CD4-positive, CD25-positive, alpha-beta regulatory T cell (primary cell): ENCODE measurements around the gene DNAJC22. TPM values are rescaled to one million over a fixed set of nuclear protein-coding genes. Genes with fewer than 3 reads are reported as not detected.

Experiments
- ATAC-seq, 2 donors: fragments of 150-1000 bp; cut with Tn5 transposase; one replicate each; pipeline ENCODE4 v1.10.0; 2021; ENCODE audit warnings: low read depth in 2 of 2, moderate number of reproducible peaks in 2 of 2, moderate library complexity in 1 of 2
- DNase-seq, 3 donors: peaks; one replicate each; pipeline versions ENCODE4 v3.0.0 to v3.0.0-alpha.2; 2012 to 2022; ENCODE audit warnings: mixed read lengths in 1 of 3
- H3K27ac ChIP-seq: one replicate; pipeline ENCODE4 v1.7.0; 2013; ENCODE audit warnings: mild to moderate bottlenecking, low read length; ENCODE audit not compliant: insufficient read depth, poor library complexity, severe bottlenecking
- H3K27me3 ChIP-seq: one replicate; pipeline ENCODE4 v1.7.0; 2013; ENCODE audit warnings: low read length; ENCODE audit not compliant: control insufficient read depth, insufficient read depth
- H3K36me3 ChIP-seq: one replicate; pipeline ENCODE4 v1.7.0; 2013; ENCODE audit warnings: mild to moderate bottlenecking, low read length, moderate library complexity; ENCODE audit not compliant: control insufficient read depth, insufficient read depth
- H3K4me1 ChIP-seq: 2 replicates; pipeline ENCODE4 v1.7.0; 2013; ENCODE audit warnings: mild to moderate bottlenecking, low read length; ENCODE audit not compliant: insufficient read depth, control insufficient read depth, poor library complexity, severe bottlenecking
- H3K4me3 ChIP-seq: one replicate; pipeline ENCODE4 v1.7.0; 2013; ENCODE audit warnings: low read depth, mild to moderate bottlenecking, low read length, moderate library complexity
- H3K9me3 ChIP-seq, 2 experiments: 1 replicate in 1 of 2; 2 replicates in 1 of 2; pipeline ENCODE4 v1.7.0; 2013; ENCODE audit warnings: low read length in 2 of 2, mild to moderate bottlenecking in 1 of 2, moderate library complexity in 1 of 2; ENCODE audit not compliant: control insufficient read depth in 2 of 2
- H3K27ac Mint-ChIP-seq, 3 donors: one replicate each; pipeline ENCODE4 v1.8.0; 2020 to 2022; ENCODE audit warnings: mild to moderate bottlenecking in 3 of 3, mixed read lengths in 3 of 3, moderate library complexity in 2 of 3
- H3K27me3 Mint-ChIP-seq: one replicate; pipeline ENCODE4 v1.8.0; 2022; ENCODE audit warnings: mild to moderate bottlenecking, mixed read lengths
- H3K36me3 Mint-ChIP-seq: one replicate; pipeline ENCODE4 v1.8.0; 2020; ENCODE audit warnings: mixed read lengths
- H3K4me1 Mint-ChIP-seq, 4 donors: one replicate each; pipeline ENCODE4 v1.8.0; 2020 to 2022; ENCODE audit warnings: mixed read lengths in 4 of 4, mild to moderate bottlenecking in 1 of 4
- H3K4me3 Mint-ChIP-seq, 4 donors: one replicate each; pipeline ENCODE4 v1.8.0; 2020 to 2022; ENCODE audit warnings: mild to moderate bottlenecking in 4 of 4, mixed read lengths in 4 of 4, moderate library complexity in 3 of 4
- H3K9me3 Mint-ChIP-seq, 7 donors: one replicate each; pipeline ENCODE4 v1.8.0; 2020 to 2022; ENCODE audit warnings: mixed read lengths in 7 of 7, mild to moderate bottlenecking in 3 of 7, moderate library complexity in 2 of 7
- polyA plus RNA-seq, 4 donors: library from polyadenylated mRNA; unstranded; fragments of 300-500 nt; fragmentation: Illumina TruSeq; gene quantifications; one replicate each; pipeline ENCODE4 v1.2.3, GENCODE V29; 2021
- total RNA-seq: library from RNA; stranded (reverse); gene quantifications from one replicate; pipeline ENCODE4 v1.2.3, GENCODE V29; 2022

Gene DNAJC22
- total RNA-seq (not detected), polyA plus RNA-seq (not detected)

DNA sequence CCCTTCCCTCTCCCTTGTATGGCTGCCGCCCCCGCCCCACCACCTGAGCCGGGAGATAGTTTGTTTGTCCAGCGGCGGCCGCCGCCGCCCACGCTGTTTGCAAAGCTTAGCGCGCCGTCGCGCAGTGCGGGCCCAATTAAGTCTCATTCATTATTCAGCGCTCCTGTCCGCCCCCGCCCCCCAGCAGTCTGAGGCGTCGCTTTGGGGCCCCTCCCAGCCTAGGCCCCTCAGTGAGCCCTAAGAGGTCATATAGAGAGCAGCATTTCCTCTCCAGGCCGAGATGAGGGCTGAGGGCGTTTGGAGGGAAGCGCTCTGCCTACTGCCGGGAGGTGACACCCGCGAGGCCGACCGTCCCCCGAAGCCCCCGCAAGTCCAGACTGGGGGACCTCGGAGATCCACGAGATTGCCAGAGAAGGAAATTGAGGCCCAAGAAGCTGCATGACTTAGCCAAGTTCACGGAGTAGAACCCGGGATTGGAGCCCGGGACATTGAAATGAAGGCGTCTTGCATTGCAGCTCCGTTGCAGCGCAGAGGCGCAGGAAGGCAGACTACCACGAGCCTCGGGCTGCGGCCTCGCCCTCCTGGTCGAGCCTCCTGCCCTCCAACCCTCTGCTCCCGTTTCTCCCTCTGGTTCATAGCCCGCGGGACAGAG is at the start of gene DNAJC22:
Gene DNAJC22, plus strand, starts transcription at position 230 of the 652 bp plus-strand sequence. CDS start 1,985 bp downstream, outside the sequence.
- ATAC-seq (peak in 1 of 2 donors; percentile 29), DNase-seq (peak in 1 of 3 donors; percentile 48)
- Mint-ChIP-seq H3K27me3 (peaks cover 81% of the 10 kb centered on the region), H3K4me3 (peak within 1 kb of the TSS; percentile 73 to 92 (median 84)), H3K36me3 (no peaks in the 10 kb centered on the region), H3K4me1 (peaks cover 8 to 51% (median 14%) of the 10 kb centered on the region in 4 donors), H3K27ac (peak within 1 kb of the TSS in 2 of 3 donors; percentile 62 to 95), H3K9me3 (peaks cover 0 to 2% (median 0%) of the 10 kb centered on the region in 7 donors)
- Histone ChIP-seq H3K9me3 (no peaks in the 10 kb centered on the region), H3K36me3 (no peaks in the 10 kb centered on the region), H3K27me3 (peaks cover 45% of the 10 kb centered on the region), H3K4me1 (peaks cover 57% of the 10 kb centered on the region), H3K4me3 (peak within 1 kb of the TSS; percentile 58), H3K27ac (no peak within 1 kb of the TSS)

DNA sequence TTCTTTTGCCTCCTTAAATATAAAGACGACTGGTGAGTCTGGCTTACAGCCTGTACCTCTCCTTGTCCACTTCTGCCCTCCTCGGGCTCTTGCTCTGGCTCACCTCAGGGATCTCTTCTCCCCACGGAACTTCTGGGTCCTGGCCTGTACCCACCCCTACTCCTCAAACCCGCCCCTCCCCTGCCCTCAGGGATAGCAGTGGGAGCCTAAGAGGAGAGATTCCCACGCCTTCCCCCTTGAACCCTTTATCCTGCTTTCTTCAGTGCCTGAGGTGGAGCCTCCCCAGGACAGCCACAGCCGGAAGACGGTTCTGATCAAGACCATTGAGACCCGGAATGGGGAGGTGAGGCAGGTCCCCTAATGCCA is 49.0 kb upstream of the DNAJC22 start:
- peaks cover 18% of the 10 kb centered on the region for H3K27me3 ChIP-seq

DNA sequence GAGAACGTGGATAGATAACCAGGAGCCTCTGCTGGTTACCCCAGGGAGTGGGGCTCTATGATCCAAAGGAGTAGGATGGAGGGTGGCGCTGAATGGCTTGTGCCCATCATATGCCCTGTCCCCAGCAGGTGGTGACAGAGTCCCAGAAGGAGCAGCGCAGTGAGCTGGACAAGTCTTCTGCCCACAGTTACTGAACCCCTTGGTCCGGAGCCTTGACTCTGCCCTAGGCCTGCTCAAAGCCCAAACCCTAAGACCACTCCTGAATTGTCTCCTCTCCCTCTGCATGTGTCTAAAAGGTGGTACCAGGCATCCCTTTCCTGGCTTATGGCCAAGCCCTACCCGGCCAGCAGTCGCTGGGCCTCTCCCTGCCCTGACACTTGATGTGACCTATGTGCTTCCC is 48.5 kb upstream of the DNAJC22 start:
- Histone ChIP-seq H3K36me3 (no peaks in the 10 kb centered on the region), H3K9me3 (no peaks in the 10 kb centered on the region), H3K4me1 (peaks cover 25% of the 10 kb centered on the region), H3K4me3 (no peak overlapping the region), H3K27me3 (peaks cover 18% of the 10 kb centered on the region), H3K27ac (no peak overlapping the region)
- Mint-ChIP-seq H3K4me3 (peak overlapping the region in 1 of 4 donors; percentile 1), H3K27ac (no peak overlapping the region), H3K36me3 (no peaks in the 10 kb centered on the region), H3K9me3 (peaks cover 0 to 1% (median 0%) of the 10 kb centered on the region in 7 donors), H3K27me3 (peaks cover 63% of the 10 kb centered on the region), H3K4me1 (peaks cover 0 to 21% (median 12%) of the 10 kb centered on the region in 4 donors)
- DNase-seq (no peak), ATAC-seq (no peak)

More for the DNA sequence above, 49.0 kb upstream of the DNAJC22 start:
- Mint-ChIP-seq H3K4me1 (peaks cover 0 to 21% (median 12%) of the 10 kb centered on the region in 4 donors), H3K27me3 (peaks cover 61% of the 10 kb centered on the region), H3K4me3 (no peak overlapping the region), H3K9me3 (peaks cover 0 to 1% (median 0%) of the 10 kb centered on the region in 7 donors), H3K27ac (no peak overlapping the region), H3K36me3 (no peaks in the 10 kb centered on the region)
- peaks cover 25% of the 10 kb centered on the region for H3K4me1 ChIP-seq
- DNase-seq (no peak), ATAC-seq (no peak)
- H3K36me3 ChIP-seq = no peaks in the 10 kb centered on the region
- no peak overlapping the region for H3K27ac ChIP-seq
- H3K9me3 ChIP-seq = no peaks in the 10 kb centered on the region
- H3K4me3 ChIP-seq = no peak overlapping the region

DNA sequence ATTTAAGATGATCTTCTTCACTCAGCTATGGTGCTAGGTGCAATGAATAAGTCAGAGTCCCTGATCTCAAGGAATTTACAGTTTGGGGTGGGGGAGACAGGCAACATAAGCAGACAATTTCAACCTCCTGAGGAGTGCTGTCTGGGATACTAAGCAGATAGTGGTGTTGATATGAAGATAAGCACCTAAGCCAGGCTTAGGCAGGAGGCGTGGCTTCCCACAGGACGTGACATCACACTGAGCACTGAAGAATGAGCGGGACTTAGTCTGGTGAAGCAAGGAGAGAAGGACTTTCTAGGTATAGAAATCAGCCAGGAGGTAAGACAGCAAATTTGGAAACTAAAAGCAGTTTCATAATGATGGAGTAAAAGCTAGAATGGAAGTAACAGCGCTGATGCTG is 44.9 kb upstream of the DNAJC22 start:
- Mint-ChIP-seq H3K9me3 (peaks cover 0 to 2% (median 0%) of the 10 kb centered on the region in 7 donors), H3K36me3 (peaks cover 3% of the 10 kb centered on the region), H3K4me3 (no peak overlapping the region), H3K4me1 (peaks cover 0 to 15% (median 7%) of the 10 kb centered on the region in 4 donors), H3K27ac (peak overlapping the region in 1 of 3 donors; percentile 21), H3K27me3 (peaks cover 52% of the 10 kb centered on the region)
- no peak for ATAC-seq
- H3K27ac ChIP-seq = no peak overlapping the region
- peaks cover 10% of the 10 kb centered on the region for H3K4me1 ChIP-seq
- peak in 1 of 3 donors; percentile 47 for DNase-seq
- H3K4me3 ChIP-seq = no peak overlapping the region
- no peaks in the 10 kb centered on the region for H3K9me3 ChIP-seq
- H3K27me3 ChIP-seq = peaks cover 19% of the 10 kb centered on the region
- H3K36me3 ChIP-seq = no peaks in the 10 kb centered on the region

DNA sequence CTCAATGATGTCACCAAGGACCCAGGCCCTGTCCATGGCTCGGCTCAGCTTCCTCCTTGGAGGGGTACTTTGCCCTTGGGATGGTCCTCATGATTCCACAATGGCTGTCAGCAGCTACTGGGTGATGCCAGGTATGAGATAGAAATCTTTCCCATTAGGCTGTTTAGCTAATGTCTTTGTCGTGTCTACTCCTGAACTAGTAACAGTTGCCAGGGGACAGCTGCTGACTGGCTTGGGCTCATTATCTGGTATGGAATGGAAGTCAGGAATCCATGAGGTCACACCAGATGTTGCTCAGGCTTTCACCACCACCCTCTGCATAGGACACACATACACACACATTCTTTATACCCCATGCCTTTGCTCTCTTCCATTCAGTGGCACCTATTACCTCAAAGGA is 42.5 kb upstream of the DNAJC22 start:
- Mint-ChIP-seq H3K36me3 (peaks cover 3% of the 10 kb centered on the region), H3K27me3 (peaks cover 53% of the 10 kb centered on the region), H3K9me3 (peaks cover 0 to 2% (median 0%) of the 10 kb centered on the region in 7 donors), H3K4me1 (peaks cover 0 to 6% (median 4%) of the 10 kb centered on the region in 4 donors), H3K27ac (no peak overlapping the region), H3K4me3 (no peak overlapping the region)
- Histone ChIP-seq H3K27me3 (peaks cover 13% of the 10 kb centered on the region), H3K36me3 (no peaks in the 10 kb centered on the region), H3K4me1 (no peaks in the 10 kb centered on the region), H3K27ac (no peak overlapping the region), H3K9me3 (no peaks in the 10 kb centered on the region), H3K4me3 (no peak overlapping the region)
- no peak for DNase-seq
- ATAC-seq = no peak

DNA sequence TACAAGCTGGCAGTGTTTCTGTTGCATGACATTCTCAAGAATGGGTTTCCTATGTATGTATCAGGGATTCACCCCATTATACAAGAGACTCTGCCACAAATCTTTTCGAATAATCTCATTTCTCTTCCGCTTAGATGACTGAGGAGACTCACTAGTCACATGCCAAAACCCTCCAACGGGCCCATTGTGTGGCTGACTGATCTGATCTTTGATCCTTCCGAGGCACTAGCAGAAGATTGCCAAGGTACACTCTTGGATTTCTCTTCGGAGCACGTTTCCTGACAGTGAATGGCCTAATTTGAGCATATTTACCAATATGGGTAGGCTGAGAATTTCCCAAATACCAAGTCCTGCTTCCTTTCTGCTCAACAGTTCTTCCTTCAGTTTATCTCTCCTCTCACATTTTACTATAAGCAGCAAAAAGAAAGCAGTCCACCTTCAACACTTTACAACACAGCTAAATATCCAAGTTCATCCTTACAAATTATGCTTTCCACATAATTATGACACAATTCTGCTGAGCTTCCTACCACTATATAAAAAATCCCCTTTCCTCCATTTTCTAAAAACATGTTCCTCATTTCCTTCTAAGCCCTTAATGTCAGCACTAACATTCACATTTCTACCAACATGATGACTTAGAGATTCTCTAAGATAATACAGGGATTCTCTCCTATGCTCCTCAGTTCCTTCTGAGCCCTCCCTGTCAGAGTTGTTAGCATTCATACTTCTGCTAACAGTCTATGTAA is 40.8 kb upstream of the DNAJC22 start:
- no peak overlapping the region for H3K4me3 ChIP-seq
- Mint-ChIP-seq H3K4me1 (peaks cover 0 to 6% (median 4%) of the 10 kb centered on the region in 4 donors), H3K27ac (no peak overlapping the region), H3K27me3 (peaks cover 55% of the 10 kb centered on the region), H3K9me3 (peaks cover 0 to 2% (median 0%) of the 10 kb centered on the region in 7 donors), H3K36me3 (peaks cover 3% of the 10 kb centered on the region), H3K4me3 (no peak overlapping the region)
- no peak for ATAC-seq
- H3K27me3 ChIP-seq = peaks cover 13% of the 10 kb centered on the region
- no peak overlapping the region for H3K27ac ChIP-seq
- H3K36me3 ChIP-seq = no peaks in the 10 kb centered on the region
- H3K4me1 ChIP-seq = no peaks in the 10 kb centered on the region
- DNase-seq = no peak
- H3K9me3 ChIP-seq = no peaks in the 10 kb centered on the region

DNA sequence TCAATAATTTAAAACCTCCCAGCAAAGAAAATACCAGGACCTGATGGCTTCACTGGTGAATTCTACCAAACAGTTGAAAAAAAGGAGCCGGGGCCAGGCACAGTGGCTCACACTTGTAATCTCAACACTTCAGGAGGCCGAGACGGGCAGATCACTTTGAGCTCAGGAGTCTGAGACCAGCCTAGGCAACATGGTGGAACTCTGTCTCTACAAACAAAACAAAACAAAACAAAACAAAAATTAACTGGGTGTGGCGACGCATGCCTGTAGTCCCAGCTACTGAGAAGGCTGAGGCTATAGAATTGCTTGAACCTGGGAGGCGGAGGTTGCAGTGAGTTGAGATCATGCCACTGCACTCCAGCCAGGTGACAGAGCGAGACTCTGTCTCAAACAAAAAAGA is 37.3 kb upstream of the DNAJC22 start:
- Mint-ChIP-seq H3K4me3 (no peak overlapping the region), H3K36me3 (peaks cover 3% of the 10 kb centered on the region), H3K27ac (no peak overlapping the region), H3K27me3 (peaks cover 48% of the 10 kb centered on the region), H3K9me3 (peaks cover 0 to 3% (median 0%) of the 10 kb centered on the region in 7 donors), H3K4me1 (peaks cover 0 to 6% (median 0%) of the 10 kb centered on the region in 4 donors)
- H3K9me3 ChIP-seq = no peaks in the 10 kb centered on the region
- H3K27me3 ChIP-seq = peaks cover 13% of the 10 kb centered on the region
- no peaks in the 10 kb centered on the region for H3K36me3 ChIP-seq
- H3K4me1 ChIP-seq = no peaks in the 10 kb centered on the region
- ATAC-seq = no peak
- no peak overlapping the region for H3K4me3 ChIP-seq
- DNase-seq = no peak
- no peak overlapping the region for H3K27ac ChIP-seq
